Retina (tissue), 1 donor: Measurements from ENCODE around the gene PRODH2.
"Not testable (repeated sequence)": the region's sequence is repeated elsewhere in the genome, so short reads cannot be mapped to it uniquely, and the experiment has no call there.

Experiments used
- DNase-seq: peaks from one replicate; pipeline ENCODE4 v3.0.0-alpha.2; 2016

Gene PRODH2

DNA sequence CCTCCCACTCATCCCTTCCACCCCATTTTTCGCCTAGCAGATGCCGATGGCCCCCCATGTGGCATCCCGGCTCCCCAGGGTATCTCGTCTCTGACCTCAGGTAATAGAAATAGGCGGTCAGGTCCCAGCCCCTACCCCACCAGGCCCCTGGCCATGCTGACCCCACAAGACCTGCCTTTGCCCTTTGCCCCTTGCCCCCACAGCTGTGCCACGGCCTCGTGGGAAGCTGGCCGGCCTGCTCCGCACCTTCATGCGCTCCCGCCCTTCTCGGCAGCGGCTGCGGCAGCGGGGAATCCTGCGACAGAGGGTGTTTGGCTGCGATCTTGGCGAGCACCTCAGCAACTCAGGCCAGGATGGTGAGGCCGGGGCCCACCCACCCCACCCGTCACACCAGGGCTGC is 31.9 kb downstream of the PRODH2 start:
- no peak for DNase-seq

DNA sequence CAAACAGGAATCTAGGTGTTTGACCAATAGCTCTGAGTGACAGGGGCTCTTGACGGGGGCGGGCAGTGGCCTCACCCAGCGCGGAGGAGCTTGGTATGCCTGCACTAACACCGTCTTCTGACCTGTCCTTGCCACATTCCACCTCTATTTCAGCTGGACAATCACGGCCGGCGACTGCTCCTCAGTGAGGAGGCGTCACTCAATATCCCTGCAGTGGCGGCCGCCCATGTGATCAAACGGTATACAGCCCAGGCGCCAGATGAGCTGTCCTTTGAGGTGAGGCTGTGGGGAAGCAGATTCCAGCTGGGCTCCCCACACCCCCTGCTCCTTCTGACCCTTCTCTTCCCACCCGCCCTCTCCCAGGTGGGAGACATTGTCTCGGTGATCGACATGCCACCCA is 32.6 kb downstream of the PRODH2 start:
- no peak for DNase-seq

DNA sequence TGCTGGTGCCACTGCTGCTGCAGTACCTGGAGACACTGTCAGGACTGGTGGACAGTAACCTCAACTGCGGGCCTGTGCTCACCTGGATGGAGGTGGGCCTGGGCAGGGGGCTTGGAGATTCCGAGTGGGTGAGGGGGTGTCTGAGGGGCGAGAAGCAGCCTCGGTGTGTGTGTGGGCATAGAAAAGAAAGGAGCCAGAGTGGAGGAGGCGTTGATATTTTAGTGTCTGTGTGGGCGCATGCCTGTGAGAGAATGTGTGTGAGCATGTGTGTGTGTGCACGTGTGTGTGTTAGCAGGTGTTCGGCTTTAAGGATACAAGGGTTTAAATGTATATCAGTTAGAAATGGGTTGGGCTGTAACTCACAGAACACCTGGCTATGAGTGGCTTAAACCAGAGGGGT is 33.6 kb downstream of the PRODH2 start:
- DNase-seq: no peak

DNA sequence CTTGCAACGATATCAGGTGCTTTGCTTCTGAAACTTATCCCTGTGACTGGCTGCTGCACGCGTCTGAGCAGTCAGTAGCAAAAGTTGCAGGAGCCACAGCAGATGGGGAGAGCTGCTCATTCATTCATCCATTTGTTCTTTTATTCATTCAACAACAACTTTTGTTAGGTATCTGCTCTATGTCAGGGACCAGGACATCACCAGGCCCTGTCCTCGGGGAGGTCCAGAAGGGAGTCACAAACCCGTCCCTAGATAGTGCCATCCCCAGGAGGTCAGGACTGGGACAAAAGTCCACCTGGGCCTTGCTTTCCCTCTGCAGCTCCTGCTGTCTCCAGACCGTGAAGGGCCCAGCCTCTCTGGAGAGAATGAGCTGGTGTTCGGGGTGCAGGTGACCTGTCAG is 34.7 kb downstream of the PRODH2 start:
- no peak for DNase-seq

DNA sequence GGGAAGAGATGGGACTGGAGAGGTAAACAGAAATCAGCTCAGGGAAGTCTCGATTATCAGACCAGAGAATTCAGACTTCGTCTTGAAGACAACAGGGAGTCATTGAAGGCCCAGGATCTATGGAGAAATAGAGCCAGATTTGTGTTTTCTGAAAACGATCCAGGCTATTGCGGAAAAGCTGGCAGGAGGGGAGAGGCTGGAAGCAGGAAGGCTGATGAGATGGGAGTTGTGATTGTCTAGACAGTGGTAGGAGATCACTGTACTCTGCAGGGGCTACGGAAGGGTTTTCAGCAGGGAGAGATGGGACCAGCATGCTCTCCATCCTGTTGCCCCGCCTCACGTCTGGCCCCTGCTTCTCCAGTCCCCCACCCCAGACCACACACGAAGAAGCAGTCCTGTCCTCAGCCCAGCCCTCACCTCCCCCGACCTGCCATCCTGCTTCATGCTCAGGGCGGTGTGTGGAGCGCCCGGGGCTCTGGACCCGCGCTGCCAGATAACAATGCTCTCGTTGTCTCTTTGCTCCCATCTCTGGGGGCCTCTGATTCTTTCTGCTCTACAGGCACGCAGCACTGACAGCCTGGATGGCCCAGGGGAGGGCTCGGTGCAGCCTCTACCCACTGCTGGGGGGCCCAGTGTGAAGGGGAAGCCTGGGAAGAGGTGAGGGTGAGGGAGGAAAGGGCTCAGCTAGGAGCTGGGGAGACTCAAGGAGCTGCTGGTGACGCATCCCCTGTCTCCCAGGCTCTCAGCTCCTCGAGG is 35.4 kb downstream of the PRODH2 start:
- peak; percentile 84 for DNase-seq

DNA sequence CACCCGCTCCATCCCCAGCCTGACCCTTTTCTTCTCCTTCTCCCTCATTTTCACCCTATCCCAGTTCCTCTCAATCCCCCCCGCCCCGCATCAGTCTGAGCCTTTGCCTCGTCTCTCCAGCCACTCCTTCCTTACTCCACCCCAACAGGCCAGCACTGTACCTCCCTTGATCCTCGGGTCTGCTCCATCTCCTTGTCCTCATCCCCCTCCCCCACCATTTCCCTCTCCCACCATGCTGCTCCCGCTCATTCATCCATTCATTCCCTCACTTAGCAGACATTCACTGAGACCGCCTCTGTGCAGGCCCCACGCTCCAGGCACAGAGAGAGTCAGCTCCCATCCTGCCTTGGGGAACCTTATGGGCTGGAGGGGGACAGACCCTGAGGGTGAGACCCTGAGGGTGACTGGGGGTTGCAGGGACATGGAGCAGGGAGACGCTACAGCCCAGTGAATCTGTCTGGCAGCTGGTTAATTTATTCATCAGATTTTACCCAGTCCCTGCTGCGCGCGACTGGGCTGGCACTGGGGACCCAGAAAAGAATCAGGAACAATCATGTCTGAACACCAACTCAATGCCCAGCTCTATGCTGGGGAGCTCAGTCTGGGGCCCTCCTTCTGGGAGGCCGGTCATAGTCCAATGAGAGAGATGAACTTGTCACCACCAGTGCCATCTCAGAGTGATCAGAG is 36.4 kb downstream of the PRODH2 start:
- peak; percentile 67 for DNase-seq

DNA sequence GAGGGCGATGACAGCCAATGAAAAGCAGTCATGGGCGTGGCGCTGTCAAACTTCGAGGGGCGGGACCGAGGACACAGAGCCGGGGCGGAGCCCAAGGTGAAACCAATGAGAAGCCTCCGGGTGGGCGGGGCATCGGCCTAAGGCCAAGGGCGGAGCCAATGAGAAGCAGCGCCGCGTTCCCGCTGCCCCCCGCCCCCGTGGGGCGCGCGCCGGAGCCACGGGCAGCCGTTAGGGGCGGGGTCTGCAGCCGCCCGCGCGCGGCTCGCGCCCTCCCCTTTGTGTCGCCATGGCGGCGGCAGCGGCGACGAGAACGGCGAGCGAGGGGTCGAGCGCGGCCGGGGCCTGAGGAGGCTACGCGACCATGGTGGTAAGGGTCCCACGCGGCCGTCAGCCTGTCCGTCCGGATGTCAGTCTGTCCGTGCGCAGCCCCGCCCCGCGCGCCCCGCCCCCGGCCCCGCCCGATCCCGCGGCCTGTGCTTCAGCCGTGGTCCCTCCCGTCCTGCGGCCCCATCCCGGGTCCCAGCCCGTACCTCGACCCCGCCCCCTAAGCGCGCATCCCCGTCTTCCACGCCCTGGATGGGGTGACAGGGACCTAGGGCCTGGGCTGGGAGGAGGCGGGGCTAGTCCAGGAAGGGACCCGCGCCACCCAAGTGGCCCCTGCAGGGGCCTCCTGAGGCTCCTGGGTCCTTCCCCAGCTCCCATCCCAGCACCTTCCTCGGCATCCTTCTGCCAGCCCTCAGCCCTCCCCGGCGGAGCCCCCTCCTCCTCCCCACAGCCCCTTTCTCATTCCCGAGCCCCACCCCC is 37.1 kb downstream of the PRODH2 start, which contains the start of gene ARHGAP33:
Gene ARHGAP33 (plus strand): TSS at position 267 of the 804 bp plus-strand sequence. CDS start 95 bp downstream, at position 362.
- DNase-seq: peak; percentile 96

DNA sequence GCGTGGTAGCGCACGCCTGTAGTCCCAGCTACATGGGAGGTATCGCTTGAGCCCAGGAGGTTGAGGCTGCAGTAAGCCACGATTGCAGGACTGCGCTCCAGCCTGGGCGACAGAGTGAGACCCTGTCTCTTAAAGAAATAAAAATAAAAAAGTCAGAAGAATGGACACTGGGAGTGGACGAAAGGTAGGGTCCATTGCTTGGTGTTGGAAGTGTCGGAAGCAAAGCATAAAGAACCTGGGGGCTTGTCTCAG is 37.7 kb downstream of the PRODH2 start:
- no peak for DNase-seq

DNA sequence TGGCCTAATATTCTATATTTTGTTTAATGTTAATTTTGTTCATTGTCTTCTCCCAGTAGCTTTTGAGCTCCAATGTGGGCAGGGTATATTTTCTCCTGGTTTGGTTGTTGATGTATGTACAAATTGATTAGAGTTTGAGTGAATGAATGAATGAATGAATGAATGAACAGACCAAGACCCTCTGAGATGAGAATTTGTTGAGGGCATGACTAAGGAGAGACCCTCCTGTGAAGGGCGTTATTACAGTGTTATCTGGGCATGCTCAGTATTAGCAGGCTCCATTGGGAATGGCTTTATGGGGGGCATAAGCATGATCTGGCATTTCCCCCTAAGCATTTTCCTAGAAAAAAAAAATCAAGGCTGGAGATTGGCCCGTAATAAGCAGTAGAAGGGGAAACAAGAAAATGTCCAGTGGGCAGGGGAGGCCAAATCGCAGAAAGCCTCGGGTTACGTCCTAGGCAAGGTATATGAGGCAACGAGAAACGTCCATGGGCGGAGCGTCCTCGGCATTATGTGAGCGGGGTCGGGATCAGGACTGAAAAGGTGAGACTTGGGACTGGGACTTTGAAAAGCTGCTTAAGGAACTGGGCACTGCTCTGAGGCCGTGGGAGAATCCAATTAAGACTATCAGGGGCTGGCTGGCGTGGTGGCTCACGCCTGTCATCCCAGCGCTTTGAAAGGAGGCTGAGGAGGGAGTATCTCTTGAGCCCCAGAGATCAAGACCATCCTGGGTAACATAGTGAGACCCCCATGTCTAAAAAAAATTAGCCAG is 38.2 kb downstream of the PRODH2 start:
- DNase-seq: no peak

DNA sequence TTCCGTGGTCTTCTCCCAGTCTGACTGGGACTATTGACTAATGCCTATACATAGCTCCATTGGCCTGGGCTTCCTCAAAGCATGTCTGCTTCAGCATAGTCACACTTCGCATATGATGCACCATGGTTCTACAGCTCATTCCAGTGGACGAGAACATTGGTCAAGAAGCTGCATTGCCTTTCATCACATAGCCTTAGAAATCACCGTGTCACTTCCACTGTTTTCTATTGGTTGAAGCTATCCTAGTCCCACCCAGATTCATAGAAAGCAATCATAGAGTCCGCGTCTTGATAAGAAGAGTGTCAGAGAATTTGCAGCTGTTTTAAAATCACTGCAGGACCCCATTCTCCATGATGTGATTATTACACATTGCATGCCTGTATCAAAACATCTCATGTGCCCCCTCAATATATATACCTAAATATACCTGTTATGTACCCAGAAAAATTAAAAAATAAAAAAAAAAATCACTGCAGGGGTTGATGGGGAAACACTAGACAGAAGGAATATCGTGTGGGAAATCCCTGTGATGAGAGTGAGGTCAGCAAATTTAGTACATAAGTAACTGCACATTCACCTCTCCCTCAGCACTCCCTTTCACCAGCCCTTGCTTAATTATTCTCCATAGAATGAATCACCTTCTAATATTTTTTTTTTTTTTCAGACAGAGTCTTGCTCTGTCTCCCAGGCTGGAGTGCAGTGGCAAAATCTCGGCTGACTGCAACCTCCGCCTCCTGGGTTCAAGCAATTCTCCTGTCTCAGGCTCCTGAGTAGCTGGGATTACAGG is 39.4 kb downstream of the PRODH2 start:
- no peak for DNase-seq

DNA sequence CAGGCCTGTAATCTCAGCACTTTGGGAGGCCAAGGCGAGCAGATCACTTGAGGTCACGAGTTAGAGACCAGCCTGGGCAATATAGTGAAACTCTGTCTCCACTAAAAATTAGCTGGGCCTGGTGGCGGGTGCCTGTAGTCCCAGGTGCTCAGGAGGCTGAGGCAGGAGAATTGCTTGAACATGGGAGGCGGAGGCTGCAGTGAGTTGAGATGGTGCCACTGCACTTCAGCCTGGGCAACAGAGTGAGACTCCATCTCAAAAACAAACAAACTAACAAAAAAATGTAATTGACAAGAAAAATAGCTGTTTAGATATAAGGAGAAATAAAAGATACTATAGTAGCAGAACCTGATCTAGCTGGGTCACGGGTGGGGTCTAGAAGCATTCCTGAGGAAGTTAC is 40.3 kb downstream of the PRODH2 start:
- not testable (repeated sequence) for DNase-seq

DNA sequence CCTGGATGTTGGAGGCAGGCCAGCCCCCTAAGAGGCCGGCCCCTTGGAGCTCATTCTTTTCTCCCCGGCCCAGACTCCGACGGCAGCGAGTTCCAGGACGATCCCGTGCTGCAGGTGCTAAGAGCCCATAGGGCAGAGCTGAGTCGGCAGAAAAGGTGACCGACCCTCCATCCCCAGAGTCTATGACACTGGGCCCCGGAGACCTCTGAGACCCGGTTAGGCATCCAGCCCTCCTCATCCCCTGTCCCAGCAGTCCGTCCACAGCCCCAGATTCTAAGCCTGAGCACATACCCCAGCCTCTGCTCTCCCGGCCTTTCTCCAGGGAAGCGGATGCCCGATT is 44.6 kb downstream of the PRODH2 start:
- DNase-seq: no peak

DNA sequence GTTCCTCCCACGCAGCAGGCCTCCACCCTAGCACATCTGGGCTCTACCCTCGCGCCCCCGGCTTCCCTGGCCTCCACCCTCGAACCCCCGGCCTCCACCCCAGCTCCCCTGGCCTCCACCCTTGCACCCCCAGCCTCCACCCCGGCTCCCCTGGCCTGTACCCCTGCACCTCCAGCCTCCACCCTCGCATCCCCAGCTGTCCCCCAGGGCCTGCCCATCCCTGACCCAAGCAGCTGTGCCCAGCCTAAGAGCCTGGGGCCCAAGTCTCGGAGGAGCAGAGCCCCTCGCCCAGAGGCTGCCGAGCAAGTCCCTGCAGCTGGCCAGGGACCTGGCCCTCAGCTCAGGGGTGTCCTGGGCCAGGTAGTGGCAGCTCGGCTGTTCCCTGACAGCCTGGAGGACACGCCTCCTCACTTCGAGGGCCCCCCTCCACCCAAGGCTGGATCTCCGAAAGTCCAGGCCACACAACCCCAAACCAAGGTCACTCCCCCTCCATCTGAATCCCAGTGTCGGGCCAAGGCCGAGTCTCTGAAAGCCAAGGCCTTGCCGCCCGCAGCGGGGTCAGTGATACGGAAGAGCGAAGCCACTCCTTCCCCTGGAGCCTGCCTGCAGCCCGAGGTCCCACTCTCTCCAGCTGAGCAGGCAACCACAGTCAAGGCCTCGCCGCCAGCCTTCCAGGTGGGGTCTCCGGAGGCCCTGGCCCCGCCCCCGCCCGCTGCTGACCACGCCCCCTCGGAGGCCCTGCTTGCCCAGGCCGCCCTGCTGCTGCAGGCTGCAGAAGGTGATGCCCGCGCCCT is 45.2 kb downstream of the PRODH2 start:
- DNase-seq: peak; percentile 60

DNA sequence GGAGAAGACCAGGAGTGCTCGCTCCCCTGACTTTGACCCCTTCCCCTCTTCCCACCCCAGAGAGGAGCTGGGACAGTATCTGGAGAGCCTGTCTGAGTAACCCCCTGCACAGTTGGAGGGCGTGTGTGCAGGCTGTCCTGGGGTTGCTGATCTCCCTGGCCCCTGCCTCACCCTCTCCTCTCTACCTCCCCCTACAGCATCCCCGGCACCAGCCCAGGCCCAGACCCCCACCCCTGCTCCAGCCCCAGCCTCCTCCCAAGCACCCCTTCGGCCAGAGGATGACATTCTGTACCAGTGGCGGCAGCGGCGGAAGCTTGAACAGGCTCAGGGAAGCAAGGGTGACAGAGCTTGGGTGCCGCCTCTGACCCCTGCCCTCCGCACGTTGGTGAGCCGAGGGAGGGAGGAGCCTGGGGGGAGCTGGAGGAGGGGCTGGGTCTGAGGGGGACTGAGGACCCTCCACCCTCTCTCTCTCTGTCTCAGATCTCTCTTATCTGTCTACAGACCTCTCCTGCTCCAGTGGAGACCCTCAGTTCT is 46.0 kb downstream of the PRODH2 start:
- DNase-seq: no peak

DNA sequence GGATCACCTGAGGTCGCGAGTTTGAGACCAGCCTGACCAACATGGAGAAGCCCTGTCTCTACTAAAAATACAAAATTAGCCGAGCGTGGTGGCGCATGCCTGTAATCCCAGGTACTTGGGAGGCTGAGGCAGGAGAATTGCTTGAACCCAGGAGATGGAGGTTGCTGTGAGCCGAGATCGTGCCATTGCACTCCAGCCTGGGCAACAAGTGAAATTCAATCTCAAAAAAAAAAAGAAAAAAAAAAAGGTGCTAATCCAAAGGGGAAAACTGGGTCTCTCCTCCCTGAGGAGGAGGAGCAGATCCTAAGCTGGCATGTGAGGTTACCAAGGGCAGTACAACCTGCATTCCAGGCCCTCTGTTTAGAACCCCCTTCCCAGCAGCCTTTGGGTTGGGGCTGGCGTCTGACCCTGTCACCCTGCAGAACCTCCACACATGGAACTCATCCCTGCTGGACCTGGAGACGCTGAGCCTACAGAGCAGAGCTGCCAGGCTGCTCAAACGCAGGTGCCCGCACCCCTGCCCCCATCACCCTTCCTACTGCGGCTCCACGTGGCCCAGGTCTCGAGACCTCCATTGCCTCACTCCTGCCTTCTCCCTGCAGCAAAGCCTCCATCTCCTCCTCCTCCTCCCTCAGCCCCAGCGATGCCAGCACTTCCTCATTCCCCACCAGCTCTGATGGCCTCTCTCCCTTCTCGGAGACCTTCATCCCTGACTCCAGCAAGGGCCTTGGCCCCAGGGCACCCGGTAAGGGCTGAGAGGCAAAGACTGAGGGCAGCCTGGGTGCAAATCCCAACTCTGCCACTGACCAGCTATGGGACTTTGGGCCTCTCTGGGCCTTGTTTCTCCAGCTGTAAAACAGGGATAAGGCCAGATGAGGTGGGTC is 48.0 kb downstream of the PRODH2 start:
- DNase-seq: no peak

DNA sequence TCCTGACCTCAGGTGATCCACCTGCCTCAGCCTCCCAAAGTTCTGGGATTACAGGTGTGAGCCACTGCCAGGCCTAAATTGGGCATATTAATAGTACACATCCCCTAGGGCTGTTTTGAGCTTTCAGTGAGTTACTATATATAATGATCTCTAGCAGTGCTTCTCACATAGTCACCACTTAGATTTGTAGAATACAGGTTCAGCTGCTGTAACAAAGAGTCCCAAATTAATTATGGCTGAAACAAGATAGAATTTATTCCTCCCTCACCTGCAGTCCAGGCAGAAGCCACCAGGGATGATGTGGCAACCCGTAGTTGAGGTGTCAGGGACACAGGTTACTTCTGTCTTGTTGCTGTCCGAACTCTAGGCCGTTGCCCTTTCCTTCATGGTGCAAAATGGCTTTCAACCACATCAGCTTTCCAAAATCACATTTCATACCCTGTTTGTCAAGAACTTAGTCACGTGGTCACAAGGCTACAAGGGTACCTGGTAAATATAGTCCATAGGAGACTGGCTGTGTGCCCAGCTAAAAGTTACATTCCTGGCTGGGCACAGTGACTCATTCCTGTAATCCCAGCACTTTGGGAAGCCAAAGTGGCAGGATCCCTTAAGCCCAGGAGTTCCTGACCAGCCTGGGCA is 51.8 kb downstream of the PRODH2 start:
- no peak for DNase-seq

DNA sequence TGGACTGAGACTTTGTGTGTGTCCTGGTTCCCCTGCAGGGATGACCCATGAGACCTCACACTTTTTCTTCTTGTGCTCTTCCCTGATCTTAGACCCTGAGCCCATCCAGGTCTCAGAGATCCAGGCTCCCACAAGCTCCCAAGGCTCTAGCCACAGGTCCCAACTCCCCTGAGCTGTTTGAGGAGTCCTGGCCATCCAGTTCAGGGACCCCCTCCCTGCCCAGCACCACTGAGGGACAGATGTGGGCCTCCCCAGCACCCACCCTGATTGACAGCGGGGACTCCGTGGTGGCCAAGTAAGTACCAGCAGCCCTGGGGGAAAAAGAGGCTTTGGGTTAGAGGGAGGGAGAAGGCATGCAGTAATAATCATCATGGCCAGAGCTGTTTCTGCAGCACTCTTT is 52.9 kb downstream of the PRODH2 start:
- DNase-seq: no peak

DNA sequence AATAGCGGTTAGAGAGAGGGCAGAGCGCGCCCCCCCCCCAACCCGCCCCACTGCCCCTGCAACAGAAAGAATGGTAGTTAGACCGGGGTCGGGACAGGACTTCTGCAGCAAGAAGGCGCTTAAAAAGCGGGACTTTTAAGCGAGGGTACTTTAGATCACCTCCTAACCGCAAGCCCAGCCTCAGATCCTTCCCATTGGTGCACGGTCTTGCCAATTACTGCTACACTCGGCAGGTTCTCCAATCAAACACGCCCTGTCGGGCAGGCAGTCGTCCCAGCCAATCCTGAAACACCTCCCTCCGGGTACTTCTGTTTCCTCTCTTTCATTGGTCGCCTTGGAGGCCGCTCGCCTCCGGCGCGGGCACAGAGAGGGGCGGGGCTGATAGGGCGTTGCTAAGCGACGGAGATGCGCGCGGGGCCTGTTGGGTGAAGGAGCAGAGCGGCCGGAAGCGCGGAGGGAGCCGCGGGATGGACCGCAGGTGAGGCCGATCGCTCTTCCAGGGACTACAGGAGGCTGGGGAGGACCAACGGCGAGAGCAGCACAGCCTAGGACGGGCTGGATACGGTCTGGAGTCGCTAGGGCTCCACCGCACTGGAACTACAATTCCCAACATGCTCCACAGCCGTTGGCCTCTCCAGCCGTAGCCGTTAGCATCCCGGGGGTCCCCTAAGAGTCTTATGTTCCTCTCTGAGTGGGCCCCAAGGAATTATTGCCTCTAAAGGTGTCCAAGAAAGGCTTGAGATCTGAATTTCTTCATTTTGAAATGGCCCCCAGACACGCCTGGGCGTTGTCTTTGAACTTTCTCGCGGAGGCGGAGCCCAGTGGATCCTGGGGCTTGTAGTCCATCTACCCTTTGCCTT is 54.7 kb downstream of the PRODH2 start, which contains the start of gene PROSER3:
Gene PROSER3 (plus strand): TSS at position 428 of the 860 bp plus-strand sequence. CDS start 40 bp downstream, at position 468.
- DNase-seq: peak; percentile 100
